ENCODE results near the gene CAPZB.

CAPZB gene

DNA sequence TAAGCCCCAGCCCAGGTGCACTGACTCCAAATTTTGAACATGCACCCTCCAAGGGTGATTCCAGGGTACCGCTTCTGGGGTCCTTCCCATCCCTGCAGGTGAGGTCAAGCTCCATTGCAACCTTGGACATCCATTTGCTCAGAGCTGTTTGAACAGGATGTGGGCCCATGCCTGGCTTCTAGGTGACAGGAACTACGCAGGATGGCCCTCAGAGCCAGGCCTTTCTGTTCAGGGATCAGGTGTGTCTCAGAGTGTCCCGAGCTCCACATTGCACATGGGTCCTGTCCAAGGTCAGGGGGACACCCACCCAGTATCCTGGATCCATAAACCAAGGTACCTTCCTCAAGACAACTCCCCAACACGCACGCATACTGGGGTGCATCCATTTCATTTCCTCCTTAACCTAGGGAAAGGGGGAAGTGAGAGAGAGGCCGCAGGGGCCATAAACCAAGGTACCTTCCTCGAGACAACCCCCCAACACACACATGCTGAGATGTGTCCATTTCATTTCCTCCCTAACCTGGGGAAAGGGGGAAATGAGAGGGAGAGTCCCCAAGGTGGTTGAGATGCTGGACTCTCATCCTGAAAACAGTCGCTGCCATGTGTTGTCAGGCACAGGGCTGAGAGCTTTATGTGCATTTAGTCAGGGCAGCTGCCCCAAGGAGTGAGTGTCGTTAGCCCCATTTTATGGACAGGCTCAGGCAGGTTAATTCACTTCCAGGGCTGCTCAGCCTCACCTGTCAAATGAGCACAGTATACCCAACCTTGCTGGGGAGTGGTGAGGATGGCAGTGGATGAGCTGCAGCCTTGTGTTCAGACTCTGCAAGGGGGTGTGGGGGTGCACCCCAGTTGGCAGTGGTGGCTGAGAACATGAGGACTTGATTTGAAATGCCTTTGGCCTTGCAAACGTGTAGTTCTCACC lies 171.1 kb downstream of the CAPZB start:
- H3K36me3 ChIP-seq (ENCODE audit: control insufficient read depth, insufficient read depth, low read length) = no peaks in the 10 kb centered on the region

DNA sequence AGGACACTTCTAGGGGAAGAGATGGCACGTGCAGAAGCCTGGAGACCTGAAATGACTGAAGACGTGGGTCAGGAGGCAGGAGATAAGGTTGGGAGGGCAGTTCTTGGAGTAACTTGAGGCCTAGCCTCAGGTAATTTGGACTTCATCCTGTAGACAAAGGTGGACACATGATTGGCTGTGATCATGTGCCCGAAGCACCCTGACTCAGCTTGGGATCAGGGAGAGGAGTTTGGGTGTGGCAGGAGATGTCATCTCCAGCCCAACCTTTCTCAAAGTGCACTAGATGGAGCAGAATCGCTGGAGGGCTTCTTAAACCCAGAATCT lies 171.7 kb downstream of the CAPZB start:
- Histone ChIP-seq H3K9me3 (ENCODE audit: control insufficient read depth, low read length) (no peaks in the 10 kb centered on the region), H3K4me3 (ENCODE audit: insufficient read depth, low read depth, low read length, poor library complexity, severe bottlenecking) (no peak overlapping the region), H3K4me1 (ENCODE audit: control insufficient read depth, insufficient read depth, low read length, poor library complexity, severe bottlenecking) (peaks cover 15% of the 10 kb centered on the region), H3K36me3 (ENCODE audit: control insufficient read depth, insufficient read depth, low read length) (peaks cover under 1% of the 10 kb centered on the region), H3K27me3 (replicated peaks; ENCODE audit: control insufficient read depth, insufficient read depth, low read length, poor library complexity, severe bottlenecking) (no peaks in the 10 kb centered on the region), H3K27ac (ENCODE audit: insufficient read depth, low read length, poor library complexity, severe bottlenecking) (no peak overlapping the region)
- no peak for DNase-seq

More for the DNA sequence above, 171.1 kb downstream of the CAPZB start:
- peaks cover 15% of the 10 kb centered on the region for H3K4me1 ChIP-seq (ENCODE audit: control insufficient read depth, insufficient read depth, low read length, poor library complexity, severe bottlenecking)
- no peaks in the 10 kb centered on the region for H3K9me3 ChIP-seq (ENCODE audit: control insufficient read depth, low read length)
- no peak for DNase-seq
- no peak overlapping the region for H3K27ac ChIP-seq (ENCODE audit: insufficient read depth, low read length, poor library complexity, severe bottlenecking)
- no peaks in the 10 kb centered on the region for H3K27me3 ChIP-seq (replicated peaks; ENCODE audit: control insufficient read depth, insufficient read depth, low read length, poor library complexity, severe bottlenecking)
- no peak overlapping the region for H3K4me3 ChIP-seq (ENCODE audit: insufficient read depth, low read depth, low read length, poor library complexity, severe bottlenecking)

DNA sequence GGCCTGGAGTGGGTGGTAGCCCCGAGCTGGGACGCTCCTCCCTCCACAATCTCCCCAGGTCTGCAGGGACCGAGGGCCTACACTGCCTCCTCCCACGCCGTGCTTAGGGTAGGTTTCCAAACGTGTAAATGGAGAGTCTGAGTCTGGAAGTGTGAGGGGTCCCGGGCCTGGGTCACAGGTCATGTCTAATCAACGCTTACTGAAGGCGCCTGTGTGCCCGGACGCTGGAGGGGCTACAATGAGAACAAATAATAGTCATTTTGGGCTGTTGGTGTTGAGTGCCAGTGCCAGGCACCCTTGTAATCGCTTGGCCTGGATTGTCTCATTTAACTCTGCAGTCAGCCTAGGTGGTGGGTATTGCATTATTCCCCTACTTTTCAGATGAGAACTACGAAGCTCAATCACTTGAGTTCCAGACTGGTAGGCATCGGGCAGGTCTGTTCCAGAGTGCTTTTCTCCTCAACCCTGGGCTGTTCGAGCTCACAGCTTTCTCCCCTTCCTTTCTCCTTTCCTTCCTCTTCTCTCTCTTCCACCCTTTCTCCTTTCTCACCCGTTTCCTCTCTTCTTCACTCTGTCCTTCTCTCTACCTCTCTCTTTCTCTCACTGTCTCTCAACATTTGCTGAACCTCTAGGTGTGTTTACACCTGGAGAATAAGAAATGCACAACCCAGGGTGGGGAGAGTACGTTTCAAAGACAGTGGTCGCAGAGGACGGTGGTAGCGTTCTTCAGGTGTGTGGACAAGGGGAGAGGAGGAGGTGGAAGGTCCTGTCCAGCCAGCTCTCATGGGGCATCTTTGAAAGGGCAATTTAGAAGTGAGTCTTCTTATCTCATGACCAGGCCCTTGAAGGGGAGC lies 172.3 kb downstream of the CAPZB start:
- Histone ChIP-seq H3K27me3 (replicated peaks; ENCODE audit: control insufficient read depth, insufficient read depth, low read length, poor library complexity, severe bottlenecking) (no peaks in the 10 kb centered on the region), H3K9me3 (ENCODE audit: control insufficient read depth, low read length) (no peaks in the 10 kb centered on the region), H3K4me3 (ENCODE audit: insufficient read depth, low read depth, low read length, poor library complexity, severe bottlenecking) (peak overlapping the region; percentile 81), H3K27ac (ENCODE audit: insufficient read depth, low read length, poor library complexity, severe bottlenecking) (peak overlapping the region; percentile 62), H3K36me3 (ENCODE audit: control insufficient read depth, insufficient read depth, low read length) (peaks cover 7% of the 10 kb centered on the region), H3K4me1 (ENCODE audit: control insufficient read depth, insufficient read depth, low read length, poor library complexity, severe bottlenecking) (peaks cover 15% of the 10 kb centered on the region)
- DNase-seq = no peak

DNA sequence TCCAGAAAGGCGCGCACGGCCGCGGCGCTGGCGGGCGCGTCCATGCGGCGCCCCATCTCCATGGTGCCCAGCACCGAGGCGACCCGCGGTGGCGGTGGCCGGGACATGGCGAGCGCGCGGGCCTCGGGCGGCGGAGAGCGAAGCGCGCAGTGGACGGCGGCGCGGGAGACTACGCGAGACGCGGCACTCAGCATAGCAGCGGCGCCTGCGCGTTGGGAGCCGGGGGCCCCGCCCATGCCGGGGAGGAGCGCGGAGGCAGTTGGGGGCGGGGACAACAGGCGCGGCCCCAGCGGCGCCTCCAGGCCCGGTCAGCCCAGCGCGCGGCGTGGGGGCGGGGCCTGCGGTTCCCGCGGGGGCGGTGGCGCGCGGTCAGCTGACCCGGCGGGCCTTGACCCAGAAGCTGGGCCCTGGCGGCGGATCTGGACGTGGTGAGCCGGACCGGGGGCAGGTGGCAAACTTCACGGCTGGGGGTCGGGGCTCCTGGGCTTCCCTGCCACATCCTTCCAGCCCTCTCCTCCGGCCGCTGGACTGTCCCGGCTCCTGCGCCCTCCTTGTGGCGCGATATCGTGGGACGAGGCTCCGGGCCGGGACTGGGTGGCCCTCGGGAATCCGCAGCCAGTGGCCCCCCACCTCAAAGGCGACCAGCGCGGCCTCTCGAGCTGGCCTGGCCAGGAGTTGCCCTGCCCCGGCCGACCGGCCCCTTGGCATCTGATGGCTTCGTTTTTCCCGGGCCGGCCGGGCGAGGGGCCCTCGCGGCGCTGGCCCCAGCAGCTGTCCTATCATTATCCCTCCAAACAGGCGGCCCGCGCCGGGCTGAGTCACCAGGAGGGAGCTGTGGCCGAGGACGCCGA lies 173.2 kb downstream of the CAPZB start, which contains the start of the genes AKR7A2 and SLC66A1:
Gene AKR7A2 (minus strand): TSS at position 214 of the 851 bp plus-strand sequence. CDS start 20 bp downstream, at position 194.
Gene SLC66A1 (plus strand): TSS at position 396 of the 851 bp plus-strand sequence. CDS start 5,352 bp downstream, outside the sequence.
- Histone ChIP-seq H3K4me3 (ENCODE audit: insufficient read depth, low read depth, low read length, poor library complexity, severe bottlenecking) (peak within 1 kb of the TSS; percentile 81), H3K9me3 (ENCODE audit: control insufficient read depth, low read length) (no peaks in the 10 kb centered on the region), H3K27ac (ENCODE audit: insufficient read depth, low read length, poor library complexity, severe bottlenecking) (peak within 1 kb of the TSS; percentile 62), H3K27me3 (replicated peaks; ENCODE audit: control insufficient read depth, insufficient read depth, low read length, poor library complexity, severe bottlenecking) (no peaks in the 10 kb centered on the region), H3K4me1 (ENCODE audit: control insufficient read depth, insufficient read depth, low read length, poor library complexity, severe bottlenecking) (peaks cover 15% of the 10 kb centered on the region), H3K36me3 (ENCODE audit: control insufficient read depth, insufficient read depth, low read length) (peaks cover 15% of the 10 kb centered on the region)
- peak; percentile 78 to 82 (median 82) for DNase-seq

DNA sequence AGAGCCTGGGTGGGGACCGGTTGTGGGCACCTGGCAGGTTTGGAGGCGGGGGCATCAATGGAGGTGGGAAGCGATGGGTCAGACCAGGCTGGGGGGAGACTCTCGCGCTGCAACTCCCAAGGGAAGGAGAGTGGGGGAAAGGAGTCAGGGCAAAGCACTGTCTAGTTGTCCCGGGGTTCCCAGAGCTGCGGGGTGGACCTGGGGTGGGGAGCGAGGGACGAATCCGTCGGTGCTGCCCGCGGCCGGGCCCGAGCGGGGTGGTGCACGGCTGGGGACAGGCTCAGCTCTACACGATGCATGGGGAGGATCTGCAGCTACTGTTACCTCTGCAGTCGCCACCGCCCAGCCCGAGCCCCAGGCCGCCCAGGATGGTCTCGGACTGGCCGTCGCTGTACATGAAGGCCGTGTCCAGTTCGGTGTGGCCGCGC lies 173.8 kb downstream of the CAPZB start:
- H3K27ac ChIP-seq (ENCODE audit: insufficient read depth, low read length, poor library complexity, severe bottlenecking) = peak overlapping the region; percentile 51
- H3K27me3 ChIP-seq (replicated peaks; ENCODE audit: control insufficient read depth, insufficient read depth, low read length, poor library complexity, severe bottlenecking) = no peaks in the 10 kb centered on the region
- H3K4me1 ChIP-seq (ENCODE audit: control insufficient read depth, insufficient read depth, low read length, poor library complexity, severe bottlenecking) = peaks cover 15% of the 10 kb centered on the region
- H3K9me3 ChIP-seq (ENCODE audit: control insufficient read depth, low read length) = no peaks in the 10 kb centered on the region
- DNase-seq = no peak
- H3K4me3 ChIP-seq (ENCODE audit: insufficient read depth, low read depth, low read length, poor library complexity, severe bottlenecking) = peak overlapping the region; percentile 81
- peaks cover 19% of the 10 kb centered on the region for H3K36me3 ChIP-seq (ENCODE audit: control insufficient read depth, insufficient read depth, low read length)

DNA sequence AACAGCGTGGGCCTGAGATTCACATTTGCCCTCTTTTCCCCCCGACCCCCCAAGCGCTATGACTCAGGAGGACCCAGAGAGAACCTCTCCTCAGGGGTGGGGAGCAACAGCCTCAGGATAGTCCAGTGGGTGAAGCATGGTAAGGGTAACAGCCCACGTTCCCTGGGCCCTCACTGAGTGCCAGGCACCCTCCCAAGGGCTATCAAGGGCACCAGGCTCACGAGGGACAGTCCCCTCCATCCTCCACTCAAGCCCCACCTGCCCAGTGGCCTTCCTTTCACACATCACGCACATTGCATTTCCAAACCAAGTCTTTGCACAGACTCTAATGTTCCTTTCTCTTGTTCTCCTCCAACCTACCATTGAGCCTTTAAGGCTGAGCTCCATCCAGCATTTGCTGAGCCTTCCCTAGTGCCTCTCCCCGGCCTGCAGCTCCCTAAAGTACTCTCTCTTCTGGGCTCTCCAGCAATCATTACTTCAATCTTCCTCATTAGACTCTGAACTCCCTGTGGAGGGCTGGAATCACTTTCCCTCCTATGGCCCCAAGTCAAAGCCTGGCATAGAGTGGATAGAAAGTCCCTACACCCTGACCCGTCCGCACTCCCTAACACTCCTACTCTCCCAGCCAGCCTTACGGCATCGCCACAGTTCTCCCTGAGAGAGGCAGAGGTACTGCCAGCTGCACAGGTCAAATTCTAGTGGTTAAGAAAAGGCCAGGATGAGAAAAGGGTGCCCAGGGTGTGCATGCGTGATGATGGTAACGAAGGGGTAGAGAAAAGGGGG lies 174.4 kb downstream of the CAPZB start:
- H3K36me3 ChIP-seq (ENCODE audit: control insufficient read depth, insufficient read depth, low read length) = peaks cover 19% of the 10 kb centered on the region
- H3K4me3 ChIP-seq (ENCODE audit: insufficient read depth, low read depth, low read length, poor library complexity, severe bottlenecking) = peak overlapping the region; percentile 81
- peaks cover 15% of the 10 kb centered on the region for H3K4me1 ChIP-seq (ENCODE audit: control insufficient read depth, insufficient read depth, low read length, poor library complexity, severe bottlenecking)
- no peak overlapping the region for H3K27ac ChIP-seq (ENCODE audit: insufficient read depth, low read length, poor library complexity, severe bottlenecking)
- H3K27me3 ChIP-seq (replicated peaks; ENCODE audit: control insufficient read depth, insufficient read depth, low read length, poor library complexity, severe bottlenecking) = no peaks in the 10 kb centered on the region
- no peaks in the 10 kb centered on the region for H3K9me3 ChIP-seq (ENCODE audit: control insufficient read depth, low read length)
- no peak for DNase-seq

DNA sequence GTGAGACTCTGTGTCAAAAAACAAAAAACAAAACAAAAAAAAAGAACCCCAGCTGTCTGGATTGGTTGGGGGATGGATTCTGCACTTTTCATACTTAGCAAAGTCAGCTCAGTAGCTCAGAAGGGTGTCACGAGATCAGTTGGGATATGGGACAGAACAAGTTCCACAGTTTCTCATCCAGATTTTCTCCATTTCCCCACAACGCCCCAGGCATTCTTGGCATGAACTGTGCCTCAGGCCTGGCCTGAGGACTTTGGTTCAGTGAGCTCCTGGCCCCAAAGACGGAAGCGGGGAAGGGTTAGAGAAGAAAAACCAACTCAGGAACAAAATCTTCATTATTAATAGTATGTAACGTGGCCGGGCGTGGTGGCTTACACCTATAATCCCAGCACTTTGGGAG lies 175.3 kb downstream of the CAPZB start:
- Histone ChIP-seq H3K27ac (ENCODE audit: insufficient read depth, low read length, poor library complexity, severe bottlenecking) (no peak overlapping the region), H3K9me3 (ENCODE audit: control insufficient read depth, low read length) (no peaks in the 10 kb centered on the region), H3K36me3 (ENCODE audit: control insufficient read depth, insufficient read depth, low read length) (peaks cover 19% of the 10 kb centered on the region), H3K27me3 (replicated peaks; ENCODE audit: control insufficient read depth, insufficient read depth, low read length, poor library complexity, severe bottlenecking) (no peaks in the 10 kb centered on the region), H3K4me3 (ENCODE audit: insufficient read depth, low read depth, low read length, poor library complexity, severe bottlenecking) (no peak overlapping the region), H3K4me1 (ENCODE audit: control insufficient read depth, insufficient read depth, low read length, poor library complexity, severe bottlenecking) (peaks cover 15% of the 10 kb centered on the region)
- no peak for DNase-seq

DNA sequence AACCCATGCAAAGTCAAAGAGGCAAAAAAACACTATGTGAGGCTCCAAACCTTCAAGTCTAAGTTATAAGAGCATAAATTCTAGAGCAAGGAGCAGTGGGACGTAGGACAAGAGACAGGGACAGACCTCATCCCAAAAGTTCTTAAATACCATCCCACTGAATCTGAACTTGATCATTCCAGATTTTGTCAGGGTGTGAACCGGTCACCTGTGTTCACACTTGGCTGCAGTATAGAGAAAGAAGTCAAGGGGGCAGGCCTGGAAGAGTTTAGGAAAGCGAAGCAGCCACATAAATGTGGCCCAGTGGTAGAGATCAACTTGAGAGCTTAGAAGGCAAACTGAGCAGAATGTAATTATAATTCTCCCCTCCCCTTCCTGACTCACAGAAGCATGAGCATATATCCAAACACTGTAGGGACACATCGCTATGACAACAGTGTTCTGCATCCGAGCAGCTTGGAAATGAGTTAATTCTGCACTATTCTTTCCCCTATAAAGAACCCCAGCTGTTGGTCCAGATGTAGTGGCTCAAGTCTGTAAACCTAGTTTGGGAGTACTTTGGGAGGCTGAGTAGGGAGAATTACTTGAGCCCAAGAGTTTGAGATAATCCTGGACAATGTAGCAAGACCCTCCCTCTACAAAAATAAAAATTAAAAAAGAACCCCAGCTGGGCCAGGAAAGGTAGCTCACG lies 176.1 kb downstream of the CAPZB start:
- Histone ChIP-seq H3K27ac (ENCODE audit: insufficient read depth, low read length, poor library complexity, severe bottlenecking) (no peak overlapping the region), H3K4me1 (ENCODE audit: control insufficient read depth, insufficient read depth, low read length, poor library complexity, severe bottlenecking) (peaks cover 15% of the 10 kb centered on the region), H3K36me3 (ENCODE audit: control insufficient read depth, insufficient read depth, low read length) (peaks cover 25% of the 10 kb centered on the region), H3K27me3 (replicated peaks; ENCODE audit: control insufficient read depth, insufficient read depth, low read length, poor library complexity, severe bottlenecking) (no peaks in the 10 kb centered on the region), H3K9me3 (ENCODE audit: control insufficient read depth, low read length) (no peaks in the 10 kb centered on the region), H3K4me3 (ENCODE audit: insufficient read depth, low read depth, low read length, poor library complexity, severe bottlenecking) (no peak overlapping the region)
- no peak for DNase-seq

Measured in effector memory CD4-positive, alpha-beta T cell (primary cell).